Loucy (cell line): Measurements from ENCODE around the gene DISC1.

Experiments
- H2AFZ ChIP-seq: fragments of 200-600 bp; sonication (generic); 2 replicates; pipeline ENCODE4 v1.6.0; 2016; ENCODE audit warnings: antibody characterized with exemption, mild to moderate bottlenecking, low read length, moderate library complexity
- H3F3A ChIP-seq: fragments of 200-600 bp; 2 replicates; pipeline ENCODE4 v1.6.0; 2016; ENCODE audit warnings: antibody characterized with exemption, low read depth, mild to moderate bottlenecking
- H3K27me3 ChIP-seq: fragments of 200-600 bp; sonication (generic); 2 replicates; pipeline ENCODE4 v1.6.1; 2014; ENCODE audit warnings: low read length, mild to moderate bottlenecking; ENCODE audit not compliant: insufficient read depth, poor library complexity, severe bottlenecking
- H3K36me3 ChIP-seq: fragments of 200-600 bp; sonication (generic); 2 replicates; pipeline ENCODE4 v1.6.1; 2016; ENCODE audit warnings: low read length; ENCODE audit not compliant: insufficient read depth
- H3K4me1 ChIP-seq: fragments of 200-600 bp; sonication (generic); 2 replicates; pipeline ENCODE4 v1.5.1; 2014; ENCODE audit warnings: low read length, mild to moderate bottlenecking; ENCODE audit not compliant: insufficient read depth, poor library complexity, severe bottlenecking
- H3K4me2 ChIP-seq: fragments of 200-600 bp; sonication (generic); 2 replicates; pipeline ENCODE4 v1.6.0; 2014; ENCODE audit warnings: antibody characterized with exemption, low read length, low read depth, mild to moderate bottlenecking; ENCODE audit not compliant: poor library complexity, severe bottlenecking
- H3K4me3 ChIP-seq: fragments of 200-600 bp; sonication (generic); 2 replicates; pipeline ENCODE4 v1.5.1; 2014; ENCODE audit warnings: low read length, mild to moderate bottlenecking, mixed read lengths; ENCODE audit not compliant: poor library complexity, severe bottlenecking
- H3K79me2 ChIP-seq: fragments of 200-600 bp; sonication (generic); 2 replicates; pipeline ENCODE4 v1.6.1; 2014; ENCODE audit warnings: low read length; ENCODE audit not compliant: insufficient read depth
- H3K9ac ChIP-seq: fragments of 200-600 bp; sonication (generic); 2 replicates; pipeline ENCODE4 v1.6.0; 2014; ENCODE audit warnings: mild to moderate bottlenecking, low read depth, low read length, moderate library complexity; ENCODE audit not compliant: poor library complexity, severe bottlenecking
- H3K9me2 ChIP-seq: fragments of 200-600 bp; sonication (generic); replicated peaks from 2 replicates; pipeline ENCODE4 v1.6.1; 2016; ENCODE audit warnings: low read depth, low read length, mixed read lengths
- H3K9me3 ChIP-seq: fragments of 200-600 bp; sonication (generic); 2 replicates; pipeline ENCODE4 v1.6.1; 2014; ENCODE audit warnings: mild to moderate bottlenecking, antibody characterized with exemption, low read length, low read depth; ENCODE audit not compliant: insufficient read depth
- H4K20me1 ChIP-seq: fragments of 200-600 bp; sonication (generic); 2 replicates; pipeline ENCODE4 v1.6.0; 2014; ENCODE audit warnings: antibody characterized with exemption, low read length, mild to moderate bottlenecking; ENCODE audit not compliant: insufficient read depth, poor library complexity, severe bottlenecking
- EZH2phosphoT487 ChIP-seq: fragments of 200-600 bp; IDR thresholded peaks from 2 replicates; pipeline ENCODE4 v1.6.1; 2018; ENCODE audit warnings: antibody characterized with exemption, mild to moderate bottlenecking, moderate library complexity, borderline replicate concordance
- TF ChIP-seq, protein P1 (sequence below): fragments of 200-600 bp; sonication (generic); conservative IDR thresholded peaks from 2 replicates; pipeline ENCODE4 v1.5.1; 2014; ENCODE audit warnings: mild to moderate bottlenecking, antibody characterized with exemption, low read length

The DISC1 gene

GRCh38 chr1:231856426-231856825 lies 229.8 kb downstream of the DISC1 start:
- TF ChIP-seq, protein P1, sequence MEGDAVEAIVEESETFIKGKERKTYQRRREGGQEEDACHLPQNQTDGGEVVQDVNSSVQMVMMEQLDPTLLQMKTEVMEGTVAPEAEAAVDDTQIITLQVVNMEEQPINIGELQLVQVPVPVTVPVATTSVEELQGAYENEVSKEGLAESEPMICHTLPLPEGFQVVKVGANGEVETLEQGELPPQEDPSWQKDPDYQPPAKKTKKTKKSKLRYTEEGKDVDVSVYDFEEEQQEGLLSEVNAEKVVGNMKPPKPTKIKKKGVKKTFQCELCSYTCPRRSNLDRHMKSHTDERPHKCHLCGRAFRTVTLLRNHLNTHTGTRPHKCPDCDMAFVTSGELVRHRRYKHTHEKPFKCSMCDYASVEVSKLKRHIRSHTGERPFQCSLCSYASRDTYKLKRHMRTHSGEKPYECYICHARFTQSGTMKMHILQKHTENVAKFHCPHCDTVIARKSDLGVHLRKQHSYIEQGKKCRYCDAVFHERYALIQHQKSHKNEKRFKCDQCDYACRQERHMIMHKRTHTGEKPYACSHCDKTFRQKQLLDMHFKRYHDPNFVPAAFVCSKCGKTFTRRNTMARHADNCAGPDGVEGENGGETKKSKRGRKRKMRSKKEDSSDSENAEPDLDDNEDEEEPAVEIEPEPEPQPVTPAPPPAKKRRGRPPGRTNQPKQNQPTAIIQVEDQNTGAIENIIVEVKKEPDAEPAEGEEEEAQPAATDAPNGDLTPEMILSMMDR: no peak
- TF ChIP-seq EZH2phosphoT487: no peak
- no peak overlapping the region for H2AFZ ChIP-seq
- no peaks in the 10 kb centered on the region for H3K36me3 ChIP-seq
- no peaks in the 10 kb centered on the region for H3K79me2 ChIP-seq
- no peaks in the 10 kb centered on the region for H4K20me1 ChIP-seq
- no peak overlapping the region for H3K4me3 ChIP-seq
- no peaks in the 10 kb centered on the region for H3K9me2 ChIP-seq
- no peaks in the 10 kb centered on the region for H3F3A ChIP-seq
- no peaks in the 10 kb centered on the region for H3K27me3 ChIP-seq
- H3K4me2 ChIP-seq: no peak overlapping the region
- H3K4me1 ChIP-seq: no peaks in the 10 kb centered on the region
- H3K9ac ChIP-seq: no peak overlapping the region
- no peaks in the 10 kb centered on the region for H3K9me3 ChIP-seq

DNA sequence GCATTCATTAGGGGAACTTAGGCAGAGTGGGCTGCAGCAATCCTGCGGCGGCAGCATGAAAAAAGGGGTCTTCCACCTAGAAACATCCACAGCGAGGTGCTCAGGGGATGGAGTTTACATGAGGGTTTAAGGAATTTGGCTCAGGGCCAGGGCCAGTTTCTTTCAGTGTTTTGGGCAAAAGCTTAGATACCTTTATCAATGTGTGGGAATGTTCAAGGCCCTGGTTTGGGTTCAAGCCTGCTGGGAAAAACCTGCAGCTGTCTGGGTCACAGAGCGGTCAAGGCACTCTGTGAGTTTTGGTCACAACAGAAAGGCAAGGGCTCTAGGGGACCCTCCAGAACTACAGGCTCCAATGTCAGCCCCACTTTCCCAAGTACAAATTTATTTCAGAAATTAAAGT lies 230.3 kb downstream of the DISC1 start:
- no peak for TF ChIP-seq EZH2phosphoT487
- TF ChIP-seq, protein P1: no peak
- H2AFZ ChIP-seq: no peak overlapping the region

DNA sequence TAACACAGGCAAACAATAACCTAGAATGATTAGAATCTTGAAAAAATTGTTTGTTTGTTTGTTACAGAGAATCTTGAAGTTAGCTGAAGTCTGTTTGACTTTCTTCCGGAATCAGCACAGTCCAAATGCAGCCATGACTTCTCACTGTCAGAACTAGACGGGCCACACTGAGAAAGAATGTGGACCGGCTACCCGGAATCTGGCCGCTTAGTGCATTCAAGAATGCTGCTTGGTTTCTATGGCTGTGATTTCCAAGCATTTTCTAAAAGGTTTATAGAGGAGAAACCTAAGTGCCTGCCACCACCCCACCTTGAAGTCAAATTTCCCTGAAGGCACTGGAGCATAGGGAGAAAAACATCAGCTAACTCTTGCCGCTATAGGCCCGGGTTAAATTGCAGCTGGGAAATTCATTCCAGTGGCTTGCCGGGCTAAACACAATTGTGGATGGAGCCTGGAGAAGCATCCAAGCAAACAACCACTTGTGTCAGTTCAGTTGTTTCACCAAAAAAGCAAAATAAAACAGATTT lies 231.1 kb downstream of the DISC1 start:
- Histone ChIP-seq H3K9me2 (no peaks in the 10 kb centered on the region), H3K79me2 (no peaks in the 10 kb centered on the region), H2AFZ (no peak overlapping the region), H3K4me1 (no peaks in the 10 kb centered on the region), H3K9me3 (no peaks in the 10 kb centered on the region), H3K27me3 (no peaks in the 10 kb centered on the region), H3K36me3 (no peaks in the 10 kb centered on the region), H3F3A (no peaks in the 10 kb centered on the region), H3K4me3 (no peak overlapping the region), H3K4me2 (no peak overlapping the region), H3K9ac (no peak overlapping the region), H4K20me1 (no peaks in the 10 kb centered on the region)
- TF ChIP-seq, protein P1: no peak
- TF ChIP-seq EZH2phosphoT487: no peak

More for the DNA sequence above, 230.3 kb downstream of the DISC1 start:
- H3K4me3 ChIP-seq: no peak overlapping the region
- no peak overlapping the region for H3K9ac ChIP-seq
- H3K4me1 ChIP-seq: no peaks in the 10 kb centered on the region
- no peaks in the 10 kb centered on the region for H3K27me3 ChIP-seq
- H3K9me2 ChIP-seq: no peaks in the 10 kb centered on the region
- no peaks in the 10 kb centered on the region for H3K36me3 ChIP-seq
- H3K9me3 ChIP-seq: no peaks in the 10 kb centered on the region
- no peaks in the 10 kb centered on the region for H3K79me2 ChIP-seq
- no peaks in the 10 kb centered on the region for H3F3A ChIP-seq
- no peak overlapping the region for H3K4me2 ChIP-seq
- no peaks in the 10 kb centered on the region for H4K20me1 ChIP-seq
